ENCODE results near the gene EPG5.

Gene EPG5

DNA sequence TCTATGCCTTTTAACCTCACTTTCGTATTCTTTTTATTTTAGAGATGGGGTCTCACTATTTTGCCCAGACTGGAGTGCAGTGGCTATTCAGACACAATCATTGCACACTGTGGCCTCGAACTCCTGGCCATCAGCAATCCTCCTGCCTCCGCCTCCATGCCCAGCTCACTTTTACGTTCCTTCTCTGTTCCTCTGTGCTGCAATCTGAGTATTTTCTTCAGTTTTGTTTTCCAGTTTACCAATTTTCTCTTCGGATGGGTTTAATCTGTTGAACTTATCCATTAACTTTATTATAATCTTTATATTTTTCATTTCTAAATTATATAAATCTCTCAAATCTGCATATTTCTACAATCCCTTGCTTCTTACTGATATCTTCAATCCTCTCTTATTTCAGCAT is 103.0 kb downstream of the EPG5 start:
- POLR2A ChIA-PET = no interaction called here
- TF ChIP-seq, protein P1, sequence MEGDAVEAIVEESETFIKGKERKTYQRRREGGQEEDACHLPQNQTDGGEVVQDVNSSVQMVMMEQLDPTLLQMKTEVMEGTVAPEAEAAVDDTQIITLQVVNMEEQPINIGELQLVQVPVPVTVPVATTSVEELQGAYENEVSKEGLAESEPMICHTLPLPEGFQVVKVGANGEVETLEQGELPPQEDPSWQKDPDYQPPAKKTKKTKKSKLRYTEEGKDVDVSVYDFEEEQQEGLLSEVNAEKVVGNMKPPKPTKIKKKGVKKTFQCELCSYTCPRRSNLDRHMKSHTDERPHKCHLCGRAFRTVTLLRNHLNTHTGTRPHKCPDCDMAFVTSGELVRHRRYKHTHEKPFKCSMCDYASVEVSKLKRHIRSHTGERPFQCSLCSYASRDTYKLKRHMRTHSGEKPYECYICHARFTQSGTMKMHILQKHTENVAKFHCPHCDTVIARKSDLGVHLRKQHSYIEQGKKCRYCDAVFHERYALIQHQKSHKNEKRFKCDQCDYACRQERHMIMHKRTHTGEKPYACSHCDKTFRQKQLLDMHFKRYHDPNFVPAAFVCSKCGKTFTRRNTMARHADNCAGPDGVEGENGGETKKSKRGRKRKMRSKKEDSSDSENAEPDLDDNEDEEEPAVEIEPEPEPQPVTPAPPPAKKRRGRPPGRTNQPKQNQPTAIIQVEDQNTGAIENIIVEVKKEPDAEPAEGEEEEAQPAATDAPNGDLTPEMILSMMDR (IDR thresholded peaks at IDR 0.05; ENCODE audit: insufficient read depth, low read length, missing control alignments) = no peak
- CTCF ChIA-PET = interaction anchor here (0.6 to 18.3 kb wide), 5 partner anchors 9 to 200 kb away, joined by 3 to 202 read pairs (median 4); no protein-coding TSS in a partner anchor
- no peak overlapping the region for H3K4me3 ChIP-seq (ENCODE audit: low read depth, low read length)
- no peak for DNase-seq (ENCODE audit: low read depth, low spot score)

DNA sequence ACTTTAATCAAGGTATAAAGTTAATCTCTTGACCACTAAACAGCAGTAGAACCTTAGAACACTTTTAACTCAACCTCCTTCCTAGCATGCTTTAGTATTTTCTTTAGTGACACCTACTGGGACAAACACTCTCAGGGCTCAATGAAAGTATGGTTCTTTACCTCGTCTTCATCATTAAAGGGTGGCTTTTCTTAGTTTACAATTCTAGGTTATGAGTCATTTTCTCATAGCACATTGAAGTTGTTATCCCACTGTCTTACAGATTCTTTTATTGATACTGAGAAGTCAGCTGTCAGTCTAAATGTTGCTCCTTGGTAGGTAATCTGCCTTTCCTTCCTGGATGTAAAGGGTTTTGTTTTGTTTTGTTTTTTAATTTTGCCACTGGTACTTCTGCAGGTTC is 103.7 kb downstream of the EPG5 start:
- CTCF ChIA-PET = interaction anchor here (0.6 to 18.3 kb wide), 4 partner anchors 10 to 199 kb away, joined by 3 to 202 read pairs (median 4); no protein-coding TSS in a partner anchor
- POLR2A ChIA-PET = no interaction called here

DNA sequence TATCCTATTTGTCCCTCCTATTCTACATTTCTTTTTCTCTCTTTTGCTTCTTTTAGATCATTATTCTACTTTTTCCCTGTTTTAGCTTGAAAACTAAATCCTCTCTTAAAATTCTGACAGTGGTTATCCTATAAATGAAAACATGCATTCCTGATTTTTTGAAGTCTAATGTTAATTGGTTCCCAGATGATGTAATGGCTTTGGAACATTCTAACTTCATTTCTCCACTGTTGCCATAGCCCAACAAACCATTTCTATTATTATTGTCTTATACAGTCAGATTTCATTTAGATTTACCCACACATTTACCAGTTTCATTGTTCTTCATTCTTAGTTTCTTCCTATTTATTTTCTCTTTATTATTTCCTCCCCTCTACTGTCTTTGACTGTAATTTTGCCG is 105.2 kb downstream of the EPG5 start:
- ChIA-PET POLR2A (no interaction called here), CTCF (interaction anchor here (1.3 to 18.3 kb wide), 3 partner anchors 13 to 174 kb away, joined by 3 to 202 read pairs (median 5); no protein-coding TSS in a partner anchor)
- H3K4me3 ChIP-seq (ENCODE audit: low read depth, low read length) = no peak overlapping the region
- no peak for DNase-seq (ENCODE audit: low read depth, low spot score)
- TF ChIP-seq, protein P1 (IDR thresholded peaks at IDR 0.05; ENCODE audit: insufficient read depth, low read length, missing control alignments) = no peak

More for the DNA sequence above, 103.7 kb downstream of the EPG5 start:
- H3K4me3 ChIP-seq (ENCODE audit: low read depth, low read length) = no peak overlapping the region
- no peak for DNase-seq (ENCODE audit: low read depth, low spot score)
- TF ChIP-seq, protein P1 (IDR thresholded peaks at IDR 0.05; ENCODE audit: insufficient read depth, low read length, missing control alignments) = no peak

DNA sequence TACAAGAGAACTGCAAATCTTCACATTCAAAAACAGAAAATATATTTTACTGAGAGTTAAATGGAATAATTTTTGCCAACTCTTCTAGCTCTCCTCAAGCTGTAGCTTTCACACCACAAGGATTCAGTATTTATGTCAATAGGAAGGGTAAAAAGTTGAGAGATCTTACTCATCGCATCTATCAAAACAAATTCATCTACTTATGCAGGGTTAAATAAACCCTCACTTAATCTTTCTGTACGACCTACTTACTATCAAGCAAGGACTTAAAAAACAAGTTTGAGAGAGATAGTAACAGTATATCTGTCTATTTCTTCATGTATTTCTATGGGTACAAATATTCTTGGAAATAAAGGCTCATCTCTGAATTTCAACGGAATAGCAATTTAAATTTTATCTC is 106.2 kb downstream of the EPG5 start:
- TF ChIP-seq, protein P1 (IDR thresholded peaks at IDR 0.05; ENCODE audit: insufficient read depth, low read length, missing control alignments) = no peak
- H3K4me3 ChIP-seq (ENCODE audit: low read depth, low read length) = no peak overlapping the region
- POLR2A ChIA-PET = no interaction called here
- DNase-seq (ENCODE audit: low read depth, low spot score) = no peak
- CTCF ChIA-PET = interaction anchor here (1.0 to 18.3 kb wide), 6 partner anchors 8 to 195 kb away, joined by 3 to 202 read pairs (median 4); no protein-coding TSS in a partner anchor

DNA sequence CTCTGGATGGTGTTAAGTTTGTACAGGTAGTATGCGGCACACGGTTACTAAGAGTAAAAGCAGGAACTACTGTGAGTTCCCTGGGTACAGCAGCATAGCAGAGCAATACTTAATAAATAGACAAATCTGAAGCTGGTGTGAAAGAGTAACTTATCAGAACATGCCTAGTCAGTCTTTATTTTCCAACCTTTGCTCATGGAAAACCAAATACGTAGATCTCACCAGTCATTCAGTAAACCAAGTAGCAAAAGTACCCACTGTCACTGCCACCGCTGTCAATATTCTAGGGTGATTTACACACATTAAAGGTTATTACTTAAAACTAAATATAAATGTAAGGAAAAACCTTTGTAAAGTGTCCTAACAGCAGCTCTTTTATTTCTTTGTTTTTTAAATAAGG is 106.6 kb downstream of the EPG5 start:
- no peak overlapping the region for H3K4me3 ChIP-seq (ENCODE audit: low read depth, low read length)
- DNase-seq (ENCODE audit: low read depth, low spot score) = no peak
- TF ChIP-seq, protein P1 (IDR thresholded peaks at IDR 0.05; ENCODE audit: insufficient read depth, low read length, missing control alignments) = no peak
- POLR2A ChIA-PET = no interaction called here
- CTCF ChIA-PET = interaction anchor here (1.0 to 18.3 kb wide), 6 partner anchors 9 to 195 kb away, joined by 3 to 202 read pairs (median 4); no protein-coding TSS in a partner anchor

DNA sequence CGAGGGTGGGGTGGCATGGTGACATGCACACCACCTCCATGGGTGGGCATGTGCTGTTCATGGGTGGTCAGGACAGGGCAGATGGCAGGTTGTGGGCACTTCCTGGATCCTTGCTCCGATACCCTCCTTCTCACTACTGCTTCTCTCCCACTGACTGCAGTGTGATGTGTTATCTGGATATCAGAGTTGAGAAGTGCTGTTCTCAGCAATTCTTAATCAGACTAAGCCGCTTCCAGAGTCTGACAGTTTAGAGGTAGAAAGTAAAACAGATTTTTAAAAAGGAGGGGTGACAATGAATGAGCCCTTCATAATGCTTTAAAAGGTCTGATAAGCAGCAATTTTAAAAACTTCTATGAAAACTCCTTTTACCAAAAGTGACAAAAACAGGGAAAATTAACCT is 107.8 kb downstream of the EPG5 start:
- POLR2A ChIA-PET = no interaction called here
- TF ChIP-seq, protein P1 (IDR thresholded peaks at IDR 0.05; ENCODE audit: insufficient read depth, low read length, missing control alignments) = no peak
- no peak for DNase-seq (ENCODE audit: low read depth, low spot score)
- no peak overlapping the region for H3K4me3 ChIP-seq (ENCODE audit: low read depth, low read length)
- CTCF ChIA-PET = interaction anchor here (1.5 to 18.3 kb wide), 5 partner anchors 10 to 194 kb away, joined by 6 to 202 read pairs (median 6); no protein-coding TSS in a partner anchor

Data from AG04449 (cell line).